Fibroblast of pulmonary artery (primary cell): ENCODE data around the gene PTGDR2.

Experiments
- DNase-seq: peaks from one replicate; pipeline ENCODE4 v3.0.0-alpha.2; 2010; ENCODE audit warnings: low read depth
- H3K4me3 ChIP-seq: replicated peaks from 2 replicates; pipeline ENCODE4 v1.5.1; 2011; ENCODE audit warnings: low read depth, mild to moderate bottlenecking, control low read depth, low read length, moderate library complexity
- TF ChIP-seq, protein P1 (sequence below): IDR thresholded peaks from 2 replicates; pipeline ENCODE4 v1.5.1; 2011; ENCODE audit warnings: mild to moderate bottlenecking, control low read depth, low read length, inconsistent platforms; ENCODE audit errors: missing control alignments

The PTGDR2 gene

GRCh38 chr11:60873533-60873932, 17.8 kb upstream of the PTGDR2 start:
- TF ChIP-seq, protein P1, sequence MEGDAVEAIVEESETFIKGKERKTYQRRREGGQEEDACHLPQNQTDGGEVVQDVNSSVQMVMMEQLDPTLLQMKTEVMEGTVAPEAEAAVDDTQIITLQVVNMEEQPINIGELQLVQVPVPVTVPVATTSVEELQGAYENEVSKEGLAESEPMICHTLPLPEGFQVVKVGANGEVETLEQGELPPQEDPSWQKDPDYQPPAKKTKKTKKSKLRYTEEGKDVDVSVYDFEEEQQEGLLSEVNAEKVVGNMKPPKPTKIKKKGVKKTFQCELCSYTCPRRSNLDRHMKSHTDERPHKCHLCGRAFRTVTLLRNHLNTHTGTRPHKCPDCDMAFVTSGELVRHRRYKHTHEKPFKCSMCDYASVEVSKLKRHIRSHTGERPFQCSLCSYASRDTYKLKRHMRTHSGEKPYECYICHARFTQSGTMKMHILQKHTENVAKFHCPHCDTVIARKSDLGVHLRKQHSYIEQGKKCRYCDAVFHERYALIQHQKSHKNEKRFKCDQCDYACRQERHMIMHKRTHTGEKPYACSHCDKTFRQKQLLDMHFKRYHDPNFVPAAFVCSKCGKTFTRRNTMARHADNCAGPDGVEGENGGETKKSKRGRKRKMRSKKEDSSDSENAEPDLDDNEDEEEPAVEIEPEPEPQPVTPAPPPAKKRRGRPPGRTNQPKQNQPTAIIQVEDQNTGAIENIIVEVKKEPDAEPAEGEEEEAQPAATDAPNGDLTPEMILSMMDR = no peak

DNA sequence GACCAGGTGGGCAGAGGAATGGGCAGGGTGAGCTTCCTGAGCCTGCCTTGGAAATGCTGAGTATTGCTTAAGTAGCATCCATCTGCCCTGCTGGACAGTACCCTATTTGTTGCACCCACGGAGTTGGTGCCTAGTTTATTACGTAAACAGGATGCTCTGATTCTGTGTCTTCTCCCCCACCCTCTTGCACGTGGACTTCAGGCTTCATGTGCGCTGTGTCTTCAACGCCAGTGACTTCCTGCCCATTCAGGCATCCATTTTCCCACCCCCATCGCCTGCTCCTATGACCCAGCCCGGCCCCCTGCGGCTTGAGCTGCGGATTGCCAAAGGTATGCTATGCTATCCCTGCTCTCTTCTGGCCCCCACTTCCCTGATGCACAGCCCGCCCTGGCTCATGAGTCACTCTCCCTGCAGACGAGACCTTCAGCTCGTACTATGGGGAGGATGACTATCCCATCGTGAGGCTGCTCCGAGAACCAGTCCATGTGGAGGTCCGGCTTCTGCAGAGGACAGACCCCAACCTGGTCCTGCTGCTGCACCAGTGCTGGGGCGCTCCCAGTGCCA, 17.3 kb upstream of the PTGDR2 start:
- H3K4me3 ChIP-seq = no peak overlapping the region
- TF ChIP-seq, protein P1 = no peak
- peak; percentile 88 for DNase-seq

More at GRCh38 chr11:60873533-60873932, 17.8 kb upstream of the PTGDR2 start:
- no peak for DNase-seq
- H3K4me3 ChIP-seq = no peak overlapping the region

DNA sequence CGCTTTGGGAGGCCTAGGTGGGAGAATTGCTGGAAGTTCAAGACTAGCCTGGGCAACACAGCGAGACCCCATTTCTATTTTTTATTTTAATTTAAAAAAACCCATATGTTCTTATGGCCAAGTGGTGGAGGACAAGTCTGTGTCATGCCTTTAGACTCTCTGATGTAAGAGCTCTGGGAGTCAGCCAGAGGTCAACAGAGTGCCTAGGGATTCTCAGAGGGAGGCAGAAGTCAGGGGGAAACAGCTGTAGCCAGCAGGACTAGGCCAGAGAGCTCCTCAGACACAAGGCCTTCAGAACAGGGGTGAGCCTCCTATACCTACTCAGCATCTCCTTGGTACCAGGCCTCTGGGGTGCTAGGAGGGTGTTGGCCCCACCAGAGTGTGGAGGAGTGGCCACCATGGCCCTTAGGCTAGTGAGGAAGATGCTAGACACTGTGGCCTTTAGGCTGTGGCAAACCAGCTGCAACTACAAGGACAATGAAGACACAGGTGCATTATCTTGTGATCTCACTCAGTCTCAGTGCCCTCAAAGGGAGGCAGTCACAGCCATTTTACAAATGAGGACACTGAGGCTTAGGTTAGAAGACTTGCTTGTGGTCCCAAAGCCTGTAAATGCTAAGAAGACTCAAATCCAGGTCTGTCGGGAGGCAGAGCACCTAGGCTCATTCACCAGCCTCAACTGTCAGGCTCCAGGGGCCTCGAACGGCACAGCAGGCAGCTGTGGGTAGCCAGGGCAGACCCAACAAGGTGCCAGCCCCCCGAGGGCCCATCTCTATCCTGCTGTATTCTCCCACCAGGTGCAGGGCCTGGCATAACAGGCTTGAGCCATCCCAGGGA, 16.6 kb upstream of the PTGDR2 start:
- no peak overlapping the region for H3K4me3 ChIP-seq
- TF ChIP-seq, protein P1 = no peak
- DNase-seq = peak; percentile 85

GRCh38 chr11:60871378-60872061, 15.8 kb upstream of the PTGDR2 start:
- peak; percentile 63 for DNase-seq
- TF ChIP-seq, protein P1 = peak; percentile 36
- no peak overlapping the region for H3K4me3 ChIP-seq

GRCh38 chr11:60870733-60871377, 15.1 kb upstream of the PTGDR2 start:
- H3K4me3 ChIP-seq = no peak overlapping the region
- DNase-seq = no peak
- TF ChIP-seq, protein P1 = no peak

DNA sequence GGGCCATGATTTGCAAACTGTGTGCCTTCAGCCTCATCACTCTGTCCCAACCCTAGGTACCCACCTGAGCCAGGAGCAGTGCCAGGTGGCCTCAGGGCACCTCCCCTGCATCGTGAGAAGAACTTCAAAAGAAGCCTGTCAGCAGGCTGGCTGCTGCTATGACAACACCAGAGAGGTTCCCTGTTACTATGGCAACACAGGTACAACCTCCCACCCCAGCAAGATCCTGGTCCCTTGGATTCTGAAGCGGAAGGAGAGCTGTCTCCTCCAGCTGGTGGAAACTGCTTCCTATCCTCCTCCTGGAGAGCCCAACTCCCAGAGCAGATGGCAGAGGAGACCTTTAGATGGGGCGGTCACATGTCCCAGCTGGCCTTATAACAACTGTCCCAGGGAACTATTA, 14.5 kb upstream of the PTGDR2 start:
- DNase-seq = no peak
- no peak overlapping the region for H3K4me3 ChIP-seq
- TF ChIP-seq, protein P1 = no peak
